GM12878 (cell line): ENCODE measurements around the gene ZDHHC7. TPM values are rescaled to one million over a fixed set of nuclear protein-coding genes. Genes with fewer than 3 reads are reported as not detected.

ENCODE experiments used
- ATAC-seq: fragments of 200-7000 bp; cut with Tn5 transposase; 3 replicates; pipeline ENCODE4 v1.9.1; 2020; ENCODE audit warnings: mild to moderate bottlenecking, moderate library complexity
- BruUV-seq: library from RNA; stranded (reverse); fragments of 400-500 nt; replicated peaks from 2 replicates; lab custom pipeline; 2021; lab: Mats Ljungman, UMichigan
- CTCF ChIA-PET: fragments of 300-600 bp; sonication (Branson Sonifier 250); formaldehyde crosslinking; extraction: SDS; loops from one replicate; lab custom pipeline; 2021; ENCODE audit warnings: inconsistent platforms; lab: Yijun Ruan, JAX
- POLR2A ChIA-PET: fragments of 350-600 bp; formaldehyde crosslinking; extraction: SDS; loops from one replicate; lab custom pipeline; 2021; ENCODE audit warnings: inconsistent platforms; lab: Charles Lee
- RAD21 ChIA-PET: fragments of 300-600 bp; sonication (Branson Sonifier 250); formaldehyde crosslinking; loops from one replicate; lab custom pipeline; 2023; ENCODE audit warnings: antibody characterized with exemption; ENCODE audit not compliant: unreplicated experiment; lab: Charles Lee
- SMC1A ChIA-PET: fragments of 300-600 bp; sonication (Branson Sonifier 250); formaldehyde crosslinking; loops from one replicate; lab custom pipeline; 2023; ENCODE audit not compliant: unreplicated experiment, uncharacterized antibody; lab: Charles Lee
- DNase-seq: peaks from one replicate; pipeline ENCODE4 v3.0.0-alpha.2; 2011; ENCODE audit warnings: low read depth, low spot score
- FAIRE-seq: peaks from 3 replicates; lab custom pipeline; 2011; peaks lifted over from hg19 to GRCh38; lab: Jason Lieb, UNC
- H2AFZ ChIP-seq: 2 replicates; pipeline ENCODE4 v1.6.0; 2011; ENCODE audit warnings: low read depth, low read length, control low read depth; ENCODE audit not compliant: control insufficient read depth
- H3K27ac ChIP-seq: 2 replicates; pipeline ENCODE4 v1.5.1; 2011; ENCODE audit warnings: control low read depth; ENCODE audit not compliant: control insufficient read depth, insufficient read depth
- H3K27me3 ChIP-seq, 2 experiments: replicated peaks in 1 of 2; 2 replicates each; pipeline versions ENCODE4 v1.6.0 to v1.6.1; 2011; ENCODE audit warnings: low read length in 1 of 2; ENCODE audit not compliant: control insufficient read depth in 2 of 2, insufficient read depth in 2 of 2
- H3K36me3 ChIP-seq, 2 experiments: 2 replicates each; pipeline ENCODE4 v1.5.1; 2011; ENCODE audit warnings: low read length in 1 of 2; ENCODE audit not compliant: control insufficient read depth in 2 of 2, insufficient read depth in 2 of 2
- H3K4me1 ChIP-seq: 2 replicates; pipeline ENCODE4 v1.6.1; 2011; ENCODE audit warnings: mild to moderate bottlenecking, low read length, moderate library complexity, mixed read lengths; ENCODE audit not compliant: control insufficient read depth, insufficient read depth
- H3K4me2 ChIP-seq: 2 replicates; pipeline ENCODE4 v1.6.0; 2011; ENCODE audit warnings: control low read depth; ENCODE audit not compliant: control insufficient read depth, insufficient read depth
- H3K4me3 ChIP-seq: fragments of 200-600 bp; sonication (generic); 2 replicates; pipeline ENCODE4 v1.5.1; 2016
- H3K79me2 ChIP-seq: 2 replicates; pipeline ENCODE4 v1.6.0; 2011; ENCODE audit warnings: low read length; ENCODE audit not compliant: control insufficient read depth, insufficient read depth
- H3K9ac ChIP-seq: 2 replicates; pipeline ENCODE4 v1.8.0; 2011; ENCODE audit warnings: low read length, control low read depth, mixed read lengths; ENCODE audit not compliant: control insufficient read depth, insufficient read depth
- H3K9me3 ChIP-seq: replicated peaks from 3 replicates; pipeline ENCODE4 v1.5.1; 2011; ENCODE audit warnings: mild to moderate bottlenecking, low read length; ENCODE audit not compliant: control insufficient read depth, insufficient read depth
- H4K20me1 ChIP-seq: 2 replicates; pipeline ENCODE4 v1.6.0; 2011; ENCODE audit not compliant: control insufficient read depth, insufficient read depth
- CEBPZ ChIP-seq: fragments of 150-350 bp; IDR thresholded peaks from 2 replicates; pipeline ENCODE4 v1.6.1; 2016; ENCODE audit warnings: low read depth, low read length
- E2F4 ChIP-seq: IDR thresholded peaks from 2 replicates; pipeline ENCODE4 v1.6.1; 2012; ENCODE audit warnings: low read depth, low read length, improper control_type of control experiment
- HDAC6 ChIP-seq: fragments of 200-600 bp; sonication (generic); IDR thresholded peaks from one replicate; pipeline ENCODE4 v1.8.0; 2017; ENCODE audit warnings: antibody characterized with exemption; ENCODE audit not compliant: unreplicated experiment
- JUNB ChIP-seq: IDR thresholded peaks from 2 replicates; pipeline ENCODE4 v1.6.1; 2016; ENCODE audit warnings: antibody characterized with exemption, mild to moderate bottlenecking
- MYC ChIP-seq: IDR thresholded peaks from 2 replicates; pipeline ENCODE4 v1.6.1; 2011; ENCODE audit warnings: mild to moderate bottlenecking, low read length, moderate library complexity, inconsistent platforms; ENCODE audit not compliant: insufficient read depth, insufficient replicate concordance, insufficient read length, severe bottlenecking
- NFYB ChIP-seq: IDR thresholded peaks from 2 replicates; pipeline ENCODE4 v1.6.1; 2011; ENCODE audit warnings: low read depth, mild to moderate bottlenecking, low read length, improper control_type of control experiment, moderate library complexity; ENCODE audit not compliant: insufficient read depth
- RELB ChIP-seq: fragments of 450-650 bp; IDR thresholded peaks from 2 replicates; pipeline ENCODE4 v1.6.1; 2017; ENCODE audit warnings: low read depth, mild to moderate bottlenecking, moderate library complexity
- SP1 ChIP-seq: IDR thresholded peaks from one replicate; pipeline ENCODE4 v1.6.1; 2011; ENCODE audit warnings: low read depth, low read length
- SREBF1 ChIP-seq: IDR thresholded peaks from 2 replicates; pipeline ENCODE4 v1.6.1; 2012; ENCODE audit warnings: mild to moderate bottlenecking, low read length
- STAT3 ChIP-seq: IDR thresholded peaks from 2 replicates; pipeline ENCODE4 v1.6.1; 2011; ENCODE audit warnings: low read depth, low read length, improper control_type of control experiment
- TCF7 ChIP-seq: IDR thresholded peaks from 2 replicates; pipeline ENCODE4 v1.6.1; 2014; ENCODE audit warnings: antibody characterized with exemption, borderline replicate concordance
- YBX1 ChIP-seq: fragments of 450-650 bp; IDR thresholded peaks from 2 replicates; pipeline ENCODE4 v1.6.1; 2016; ENCODE audit warnings: antibody characterized with exemption
- ZBTB4 ChIP-seq: fragments of 450-650 bp; formaldehyde crosslinking; IDR thresholded peaks from 2 replicates; pipeline ENCODE4 v1.4.0; 2022; ENCODE audit warnings: mild to moderate bottlenecking, moderate library complexity
- ZNF622 ChIP-seq: fragments of 450-650 bp; IDR thresholded peaks from 2 replicates; pipeline ENCODE4 v1.6.1; 2017; ENCODE audit warnings: mild to moderate bottlenecking, inconsistent platforms
- WGBS: methylation state at CpG from one replicate; pipeline ENCODE4 v1.1.6; 2016; ENCODE audit warnings: low lambda C conversion rate; ENCODE audit not compliant: insufficient replicate concordance, insufficient coverage; ENCODE audit errors: missing lambda C conversion rate; 5-methylcytosine and 5-hydroxymethylcytosine counted together
- in situ Hi-C: fragments of 300-500 bp; cut with MboI; formaldehyde crosslinking; loops from 9 replicates; pipeline ENCODE4 v1.14.3; 2018; ENCODE audit warnings: mixed read lengths
- intact Hi-C: fragments of 100-400 bp; cut with micrococcal nuclease; formaldehyde crosslinking; loops from one replicate; pipeline ENCODE4 v1.14.2; 2022; ENCODE audit not compliant: unreplicated experiment
- polyA plus RNA-seq, 11 experiments: library from polyadenylated mRNA; depleted of rRNA in 4 of 11; unstranded in 6 of 11; stranded (reverse) in 5 of 11; fragments of >200 nt; fragmentation: Nextera tagmentation in 4 of 11; fragmentation: Illumina TruSeq in 1 of 11; extraction: Ambion mirVana in 4 of 11; extraction: Trizol in 1 of 11; gene quantifications; 1 replicate in 1 of 11; 2 replicates in 10 of 11; pipeline versions ENCODE4 v1.2.1 to v1.2.3, GENCODE V29; 2011 to 2016; ENCODE audit warnings: inconsistent platforms in 2 of 11, missing spikeins in 2 of 11, low read depth in 1 of 11
- total RNA-seq, 4 experiments: library from RNA; depleted of rRNA in 3 of 4; stranded (reverse); fragments of >200 nt in 3 of 4; fragmentation: Illumina TruSeq in 1 of 4; extraction: Trizol in 1 of 4; gene quantifications; 2 replicates each; pipeline versions ENCODE4 v1.2.1 to v1.2.3, GENCODE V29; 2013 to 2021

ZDHHC7 gene
- total and polyA plus RNA-seq, 10 of the 15 experiments (the other 5 are each of a cell fraction or from before 2014, with no cell fraction given): 0.87 to 26.0 (median 20.0) TPM

- no peaks in the 10 kb centered on the region; the same call in 2 of the 3 replicates for H3K9me3 ChIP-seq
- ChIA-PET POLR2A (no interaction called here), CTCF (interaction anchor here (1.0 to 7.4 kb wide), 3 partner anchors 20 to 193 kb away, joined by 5 to 170 read pairs (median 88); no protein-coding TSS in a partner anchor), SMC1A (interaction anchor here (6.8 kb wide), 1 partner anchor 195 kb away, joined by 91 read pairs; no protein-coding TSS in a partner anchor), RAD21 (interaction anchor here (6.3 kb wide), 1 partner anchor 195 kb away, joined by 72 read pairs; no protein-coding TSS in a partner anchor)
- peaks cover 4% of the 10 kb centered on the region; the same call in 1 of the 2 replicates for H3K4me1 ChIP-seq
- 13% methylated on average over 10 of the region's 10 CpGs for WGBS
- no peaks in the 10 kb centered on the region for H3K79me2 ChIP-seq
- no TSS peak for BruUV-seq
- no peaks in the 10 kb centered on the region; a peak in 1 of 4 replicates for H3K27me3 ChIP-seq
- H4K20me1 ChIP-seq: no peaks in the 10 kb centered on the region
- H3K9ac ChIP-seq: no peak overlapping the region
- no peak overlapping the region for H3K27ac ChIP-seq
- peak; percentile 81 for FAIRE-seq
- intact Hi-C loops: no loop called here
- no peak overlapping the region for H2AFZ ChIP-seq
- H3K4me3 ChIP-seq: no peak overlapping the region
- ATAC-seq: no peak
- no peak overlapping the region for H3K4me2 ChIP-seq
- no peak for DNase-seq
- H3K36me3 ChIP-seq: no peaks in the 10 kb centered on the region
- in situ Hi-C loops: no loop called here
- TF ChIP-seq MYC (no peak), YBX1 (0 out of 2 replicates have a peak, but pooled peaks have one; percentile 10), ZBTB4 (CRISPR knock-in tag) (no peak), ZNF622 (no peak), TCF7 (no peak), SREBF1 (no peak), NFYB (no peak), RELB (0 out of 2 replicates have a peak, but pooled peaks have one; percentile 29), E2F4 (no peak), SP1 (no peak), JUNB (no peak), HDAC6 (no peak), STAT3 (no peak), CEBPZ (no peak)
Measured at GRCh38 chr16:84948851-84949610, 62.3 kb downstream of the ZDHHC7 start.
